ENCODE results near the gene RCAN1.
"Not testable (repeated sequence)": the region's sequence is repeated elsewhere in the genome, so short reads cannot be mapped to it uniquely, and the experiment has no call there.

RCAN1 gene

GRCh38 chr21:34519016-34519415, 95.9 kb downstream of the RCAN1 start:
- DNase-seq = no peak

- no peak for DNase-seq
Observed at GRCh38 chr21:34518301-34518700, 96.6 kb downstream of the RCAN1 start.

- no peak for DNase-seq
Observed at GRCh38 chr21:34517491-34518245, 97.2 kb downstream of the RCAN1 start.

DNA sequence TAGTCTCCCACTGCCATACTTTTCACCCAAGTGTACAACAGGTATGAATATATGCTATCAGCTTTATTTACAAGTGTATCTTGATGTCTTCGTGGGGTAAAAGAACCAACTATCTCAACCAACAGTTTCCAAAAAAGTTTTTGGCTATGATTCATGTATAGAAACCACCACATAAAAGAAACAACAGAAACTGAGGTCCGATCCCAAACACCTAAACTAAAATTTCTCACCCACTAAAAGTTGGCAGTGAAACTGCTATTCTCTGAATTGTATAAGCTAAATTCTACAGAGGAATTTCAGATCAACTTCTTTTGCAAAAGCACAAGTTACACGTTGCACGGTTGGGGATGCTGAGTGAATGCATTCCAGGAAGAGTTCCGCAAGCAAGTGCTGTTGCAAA, 97.9 kb downstream of the RCAN1 start:
- DNase-seq = no peak

DNA sequence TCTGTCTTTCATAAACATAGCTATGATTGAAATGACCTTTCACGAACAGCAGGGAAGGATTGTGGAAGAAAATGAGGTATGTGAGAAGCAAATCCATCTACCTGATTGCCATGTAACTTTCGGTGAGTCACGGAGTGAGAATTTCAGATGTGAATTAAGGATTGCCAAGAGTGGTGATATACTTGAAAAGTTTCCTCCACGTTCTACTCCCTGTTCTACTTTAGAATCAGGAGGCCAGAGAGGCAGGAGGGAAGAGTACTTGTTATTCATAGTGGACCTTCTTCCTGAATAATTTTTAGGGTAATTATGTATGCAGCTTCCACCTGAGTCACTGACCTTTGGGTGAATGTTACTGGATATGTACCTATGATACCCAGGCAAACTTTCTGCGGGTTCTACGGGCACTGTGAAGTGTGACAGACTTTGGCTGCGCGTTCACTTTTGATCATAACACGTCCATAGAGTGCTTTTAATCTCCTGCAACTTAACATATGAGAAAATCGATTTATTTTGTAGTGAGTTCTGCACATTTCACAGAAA, 100.3 kb downstream of the RCAN1 start:
- DNase-seq = no peak

DNA sequence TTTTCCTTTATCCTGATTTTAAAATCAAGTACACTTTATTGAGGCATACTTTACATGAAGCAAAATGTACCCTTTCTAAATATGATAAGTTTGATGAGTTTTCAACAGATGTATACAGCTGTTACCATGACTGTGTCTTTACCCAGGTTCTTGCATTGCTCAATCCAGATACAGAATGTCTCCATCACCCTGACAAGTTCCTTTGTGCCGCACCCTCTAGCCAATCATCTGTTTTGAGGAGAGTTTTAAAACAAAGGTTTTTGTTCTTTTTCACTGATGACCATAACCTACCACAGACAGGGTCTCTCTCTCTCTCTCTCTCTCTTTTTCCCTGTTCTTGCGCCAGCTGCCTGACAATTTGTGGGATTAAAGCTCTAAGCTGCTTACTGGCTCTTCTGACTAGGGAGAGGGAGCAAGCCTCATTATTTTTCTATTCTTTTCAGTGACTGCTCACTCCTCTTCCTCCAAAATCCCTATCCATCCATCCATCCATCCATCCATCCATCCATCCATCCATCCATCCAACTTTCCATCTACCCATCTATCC, 101.7 kb downstream of the RCAN1 start:
- DNase-seq = no peak

DNA sequence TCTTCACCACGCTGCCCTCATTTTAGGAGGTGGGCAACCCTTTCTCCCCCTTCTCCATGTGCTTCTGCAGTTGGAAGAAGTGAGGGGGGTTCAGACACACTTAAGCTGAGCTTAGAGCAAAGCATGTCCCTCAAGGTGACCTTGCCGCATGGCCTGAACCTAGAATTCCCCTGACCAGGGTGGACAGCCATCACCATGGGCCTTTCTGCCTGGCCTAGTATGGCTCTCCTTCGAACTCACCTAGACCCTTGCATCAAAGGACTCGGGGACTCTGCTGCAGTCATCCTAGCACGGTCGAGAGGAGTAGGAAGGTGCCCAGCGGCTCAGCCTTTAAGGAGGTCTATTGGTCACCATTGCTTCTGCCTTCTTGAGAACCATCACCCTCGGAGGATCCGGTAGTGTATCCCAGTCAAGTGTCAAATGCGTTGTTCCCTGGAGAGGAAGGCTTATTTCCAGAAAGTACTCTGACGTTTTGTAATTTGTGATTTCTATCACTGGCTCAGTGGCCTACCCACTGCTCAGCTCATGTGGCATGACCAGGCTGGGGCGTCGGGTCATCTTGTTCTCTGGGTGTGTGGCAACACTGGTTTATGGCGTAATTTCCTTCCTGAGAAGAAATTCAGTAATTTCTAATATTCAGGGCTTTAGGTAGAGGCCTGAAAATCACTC, 103.0 kb downstream of the RCAN1 start, which contains the start of gene KCNE1:
KCNE1 (minus strand) TSS at position 424 of the 669 bp plus-strand sequence. CDS start 62,576 bp downstream, outside the sequence.
- DNase-seq = no peak

DNA sequence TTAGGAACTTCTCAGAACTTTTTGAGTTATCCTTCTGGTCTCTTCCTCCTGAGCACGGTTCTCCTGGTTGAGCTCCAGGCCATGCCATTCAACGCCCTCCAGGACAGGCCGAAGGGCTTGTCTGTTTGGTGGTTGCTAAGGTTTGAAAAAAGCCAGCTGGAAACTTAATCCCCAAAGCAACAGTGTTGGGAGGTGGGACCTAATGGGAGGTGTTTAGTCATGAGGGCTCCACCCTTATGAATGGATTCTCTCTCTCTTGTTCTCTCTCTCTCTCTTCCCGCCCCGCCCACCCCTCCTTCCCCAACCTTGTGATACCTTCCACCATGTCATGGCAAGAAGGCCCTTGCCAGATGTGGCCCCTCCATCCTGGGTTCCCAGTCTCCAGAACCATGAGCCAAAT, 103.7 kb downstream of the RCAN1 start:
- no peak for DNase-seq

GRCh38 chr21:34510148-34511142, 104.5 kb downstream of the RCAN1 start:
- DNase-seq = peak in 30 of 58 donors; percentile 7 to 54 (median 26)

DNA sequence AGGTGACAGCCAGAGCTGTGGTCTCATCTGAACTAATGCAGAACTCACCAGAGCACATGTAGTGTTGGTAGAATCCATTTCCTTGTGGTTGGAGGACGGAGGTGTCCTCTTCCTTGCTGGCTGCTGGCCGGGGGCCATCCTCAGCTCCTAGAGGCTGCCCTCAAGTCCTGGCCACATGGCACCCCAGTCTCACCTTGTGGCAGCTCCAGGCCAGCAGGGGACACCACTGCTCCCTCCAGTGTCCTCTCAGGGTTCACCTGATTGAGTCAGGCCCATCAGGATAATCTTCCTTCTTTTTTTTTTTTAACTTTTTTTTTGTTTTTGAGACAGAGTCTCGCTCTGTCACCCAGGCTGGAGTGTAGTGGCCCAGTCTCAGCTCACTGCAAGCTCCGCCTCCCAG, 105.8 kb downstream of the RCAN1 start:
- no peak for DNase-seq

GRCh38 chr21:34504595-34504994, 110.3 kb downstream of the RCAN1 start:
- DNase-seq = no peak

- no peak for DNase-seq
Observed at GRCh38 chr21:34502480-34503106, 112.3 kb downstream of the RCAN1 start.

DNA sequence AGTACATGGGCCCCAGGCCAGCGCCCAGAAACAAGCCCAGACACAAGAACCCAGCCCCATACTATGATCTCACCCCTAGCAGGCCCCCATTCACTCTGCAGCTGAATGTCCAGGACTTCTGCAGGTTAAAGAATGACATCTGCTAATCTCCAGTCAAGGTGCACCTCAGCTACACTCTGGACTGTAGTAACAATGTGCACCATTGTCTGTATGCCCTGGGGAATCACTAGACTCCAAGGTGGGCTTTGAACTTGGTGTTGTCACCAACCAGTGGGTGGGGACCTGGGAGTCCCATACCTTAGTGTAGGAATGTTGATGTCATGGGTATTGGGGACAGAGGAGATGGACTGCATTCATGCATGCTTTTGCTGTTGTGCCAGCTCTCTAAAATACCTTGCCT, 113.2 kb downstream of the RCAN1 start:
- DNase-seq = no peak

DNA sequence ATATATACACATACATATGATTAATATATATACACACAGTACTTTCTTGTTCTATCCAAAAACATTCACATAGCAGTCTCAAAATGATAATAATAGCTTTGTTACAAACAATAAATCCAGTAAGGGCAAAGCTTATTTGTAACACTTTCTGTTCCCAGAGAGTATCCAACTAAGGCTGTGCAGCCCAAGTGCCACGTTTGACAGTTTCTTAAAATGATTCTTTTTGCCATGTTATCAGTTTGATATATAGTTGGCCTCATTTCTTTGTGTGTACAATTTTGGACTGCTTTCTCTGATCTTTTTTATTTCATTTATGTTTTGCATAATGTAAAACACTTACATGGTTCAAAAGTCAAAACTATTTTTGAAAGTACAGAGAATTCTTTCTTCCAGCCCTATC, 114.7 kb downstream of the RCAN1 start:
- no peak for DNase-seq

DNA sequence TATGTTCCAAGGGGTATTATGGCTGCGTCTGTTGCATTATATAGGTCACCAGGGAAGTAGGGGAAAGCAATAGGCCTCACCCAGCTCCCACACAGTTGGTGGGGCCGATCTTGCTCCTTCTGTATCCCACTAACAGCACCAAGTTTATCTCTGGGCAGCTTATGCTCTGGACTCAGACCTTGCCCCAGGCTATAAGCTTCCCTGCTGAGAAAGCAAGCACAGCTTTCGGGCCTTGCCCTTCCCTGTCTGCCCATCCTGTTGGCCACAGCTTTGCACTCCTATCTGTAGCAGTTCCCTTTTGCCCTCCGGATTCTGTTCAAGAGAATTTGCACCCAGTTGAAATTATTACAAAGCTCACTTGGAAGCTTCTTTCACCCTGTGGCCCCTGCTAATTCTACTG, 115.8 kb downstream of the RCAN1 start:
- no peak for DNase-seq

DNA sequence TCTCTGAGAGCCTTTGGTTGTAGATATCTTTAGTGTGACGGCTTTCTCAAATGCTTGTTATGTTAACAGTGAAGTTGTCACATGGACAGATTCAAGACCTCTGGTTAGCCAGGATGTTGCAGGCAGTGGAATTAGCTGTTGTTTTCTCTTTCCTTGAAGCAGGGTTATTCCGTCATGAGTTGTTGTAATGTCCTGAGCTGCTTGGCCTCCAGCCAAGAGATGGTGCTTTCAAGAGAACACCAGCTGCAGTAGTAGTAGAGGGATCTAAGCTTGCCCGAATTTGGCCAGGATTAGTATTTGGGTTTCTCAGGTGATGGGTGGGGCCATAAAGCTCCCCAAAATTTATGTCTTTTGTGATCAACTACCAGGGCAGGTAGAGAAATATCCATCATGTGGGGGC, 116.3 kb downstream of the RCAN1 start:
- no peak for DNase-seq

GRCh38 chr21:34483854-34484253, 131.1 kb downstream of the RCAN1 start:
- DNase-seq = not testable (repeated sequence)

- DNase-seq = not testable (repeated sequence)
Observed at GRCh38 chr21:34483435-34483834, 131.5 kb downstream of the RCAN1 start.

GRCh38 chr21:34467333-34467732, 147.6 kb downstream of the RCAN1 start:
- DNase-seq = not testable (repeated sequence)

Data from anterior cingulate cortex (tissue), 58 donors.